CD4-positive, alpha-beta T cell treated with Interleukin-21 for 1 hour (primary cell): Measurements from ENCODE around the gene ZCCHC10.
"Not testable (repeated sequence)": the region's sequence is repeated elsewhere in the genome, so short reads cannot be mapped to it uniquely, and the experiment has no call there.

ENCODE experiments used
- DNase-seq: peaks from one replicate; pipeline ENCODE4 v3.0.0-alpha.2; 2020

The ZCCHC10 gene

GRCh38 chr5:133041157-133041784 lies 14.9 kb upstream of the ZCCHC10 start:
- DNase-seq = no peak

- DNase-seq = not testable (repeated sequence)
Observed at GRCh38 chr5:133036677-133037076, 10.3 kb upstream of the ZCCHC10 start.

- no peak for DNase-seq
Observed at GRCh38 chr5:133035224-133035623, 8.9 kb upstream of the ZCCHC10 start.

- no peak for DNase-seq
Observed at GRCh38 chr5:133034064-133034463, 7.7 kb upstream of the ZCCHC10 start.

- peak; percentile 21 for DNase-seq
Observed at GRCh38 chr5:133032852-133033742, 6.7 kb upstream of the ZCCHC10 start.

GRCh38 chr5:133030343-133031005 lies 4.1 kb upstream of the ZCCHC10 start:
- no peak for DNase-seq

- DNase-seq = no peak
Observed at GRCh38 chr5:133029416-133029815, 3.1 kb upstream of the ZCCHC10 start.

- DNase-seq = no peak
Observed at GRCh38 chr5:133026664-133027153, 360 bp upstream of the ZCCHC10 start.

- DNase-seq = not testable (repeated sequence)
Observed at GRCh38 chr5:133019471-133019870, 6.9 kb downstream of the ZCCHC10 start.

GRCh38 chr5:133017964-133018363 lies 8.4 kb downstream of the ZCCHC10 start:
- DNase-seq = no peak

GRCh38 chr5:133015466-133015865 lies 10.9 kb downstream of the ZCCHC10 start:
- DNase-seq = no peak

GRCh38 chr5:133008455-133008854 lies 17.9 kb downstream of the ZCCHC10 start:
- not testable (repeated sequence) for DNase-seq

- DNase-seq = no peak
Observed at GRCh38 chr5:133006653-133007052, 19.7 kb downstream of the ZCCHC10 start.

- DNase-seq = no peak
Observed at GRCh38 chr5:132999246-132999645, 27.1 kb downstream of the ZCCHC10 start.

- no peak for DNase-seq
Observed at GRCh38 chr5:132998556-132998955, 27.8 kb downstream of the ZCCHC10 start.

- no peak for DNase-seq
Observed at GRCh38 chr5:132996307-132996706, 30.0 kb downstream of the ZCCHC10 start.

- no peak for DNase-seq
Observed at GRCh38 chr5:132987531-132988408, 38.6 kb downstream of the ZCCHC10 start.

GRCh38 chr5:132982971-132983370 lies 43.4 kb downstream of the ZCCHC10 start:
- not testable (repeated sequence) for DNase-seq

- no peak for DNase-seq
Observed at GRCh38 chr5:132981288-132981687, 45.1 kb downstream of the ZCCHC10 start.

GRCh38 chr5:132979976-132980375 lies 46.4 kb downstream of the ZCCHC10 start:
- no peak for DNase-seq

- no peak for DNase-seq
Observed at GRCh38 chr5:132979367-132979940, 46.9 kb downstream of the ZCCHC10 start.

GRCh38 chr5:132976852-132977251 lies 49.5 kb downstream of the ZCCHC10 start:
- no peak for DNase-seq
